ENCODE results near the gene NMUR1.

Gene NMUR1

GRCh38 chr2:231483398-231484329 lies 46.6 kb downstream of the NMUR1 start:
- no peak for DNase-seq (ENCODE audit: low spot score)

GRCh38 chr2:231482806-231483391 lies 47.3 kb downstream of the NMUR1 start:
- DNase-seq (ENCODE audit: low spot score) = peak; percentile 37

DNA sequence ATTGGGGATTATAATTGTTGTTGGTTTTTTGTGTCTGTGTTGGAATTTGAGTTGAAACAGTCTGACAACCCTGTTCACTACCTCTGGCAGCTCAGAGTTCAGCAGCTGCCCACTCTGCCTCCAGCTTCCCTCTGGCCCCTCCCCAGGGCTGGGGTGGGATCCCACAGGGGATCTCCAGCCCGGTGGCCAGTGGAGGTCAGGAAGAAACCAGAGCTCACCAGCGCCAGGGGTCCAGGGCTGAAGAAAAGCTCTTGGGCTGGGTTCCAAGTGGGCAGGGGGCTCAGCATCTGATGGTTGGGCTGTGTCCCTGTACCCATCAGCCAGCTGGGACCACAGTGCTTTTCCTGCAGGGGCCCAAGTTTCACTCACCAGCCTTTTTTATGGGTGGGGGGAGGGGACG lies 49.5 kb downstream of the NMUR1 start:
- no peak for DNase-seq (ENCODE audit: low spot score)

DNA sequence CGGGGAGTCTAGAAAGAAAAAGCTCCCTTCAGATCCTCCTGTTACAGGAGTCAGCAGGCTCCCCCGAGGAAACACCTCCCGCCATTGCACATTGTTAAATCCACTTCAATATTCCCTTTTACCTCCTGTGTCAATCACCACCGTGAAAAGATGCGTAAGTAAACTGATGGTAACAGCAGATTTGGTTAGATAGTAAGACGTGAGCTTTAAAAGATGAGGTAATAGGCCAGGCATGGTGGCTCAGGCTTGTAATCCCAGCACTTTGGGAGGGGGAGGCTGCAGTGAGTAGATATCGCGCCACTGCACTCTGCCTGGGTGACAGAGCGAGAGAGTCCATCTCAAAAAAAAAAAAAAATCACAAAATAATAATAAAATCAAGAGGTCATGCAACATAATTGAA lies 50.8 kb downstream of the NMUR1 start:
- DNase-seq (ENCODE audit: low spot score) = no peak

DNA sequence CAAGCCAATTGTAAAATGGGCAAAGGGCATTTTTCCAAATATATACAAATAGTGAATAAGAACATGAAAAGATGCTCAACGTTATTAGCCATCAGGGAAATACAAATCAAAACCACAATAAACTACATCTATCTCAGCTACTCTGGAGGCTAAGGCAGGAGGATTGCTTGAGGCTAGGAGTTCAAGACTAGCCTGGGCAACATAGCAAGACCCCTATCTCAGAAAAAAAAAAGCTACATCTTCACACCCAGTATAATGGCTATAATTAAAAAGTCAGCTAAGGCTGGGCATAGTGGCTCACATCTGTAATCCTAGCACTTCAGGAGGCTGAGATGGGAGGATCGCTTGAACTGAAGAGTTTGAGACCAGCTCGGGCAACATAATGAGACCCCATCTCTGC lies 53.3 kb downstream of the NMUR1 start:
- no peak for DNase-seq (ENCODE audit: low spot score)

- DNase-seq (ENCODE audit: low spot score) = no peak
Measured at GRCh38 chr2:231475965-231476364, 54.3 kb downstream of the NMUR1 start.
